Uterus (tissue), 2 donors: ENCODE data around the gene MACC1.

ENCODE experiments used
- POLR2A ChIP-seq, 2 donors: fragments of 450-650 bp; IDR thresholded peaks; one replicate each; pipeline ENCODE4 v1.6.1; 2016; ENCODE audit warnings: antibody characterized with exemption in 2 of 2, mild to moderate bottlenecking in 1 of 2, moderate library complexity in 1 of 2
- TF ChIP-seq, protein P1 (sequence below), 4 experiments: fragments of 200-600 bp in 2 of 4; fragments of 450-650 bp in 2 of 4; sonication (generic) in 2 of 4; IDR thresholded peaks; one replicate each; pipeline ENCODE4 v1.5.1; 2016 to 2019; ENCODE audit warnings: antibody characterized with exemption in 4 of 4, mild to moderate bottlenecking in 2 of 4, moderate library complexity in 1 of 4

GRCh38 chr7:20238194-20238753 lies 21.1 kb upstream of the MACC1 start:
- TF ChIP-seq, protein P1, sequence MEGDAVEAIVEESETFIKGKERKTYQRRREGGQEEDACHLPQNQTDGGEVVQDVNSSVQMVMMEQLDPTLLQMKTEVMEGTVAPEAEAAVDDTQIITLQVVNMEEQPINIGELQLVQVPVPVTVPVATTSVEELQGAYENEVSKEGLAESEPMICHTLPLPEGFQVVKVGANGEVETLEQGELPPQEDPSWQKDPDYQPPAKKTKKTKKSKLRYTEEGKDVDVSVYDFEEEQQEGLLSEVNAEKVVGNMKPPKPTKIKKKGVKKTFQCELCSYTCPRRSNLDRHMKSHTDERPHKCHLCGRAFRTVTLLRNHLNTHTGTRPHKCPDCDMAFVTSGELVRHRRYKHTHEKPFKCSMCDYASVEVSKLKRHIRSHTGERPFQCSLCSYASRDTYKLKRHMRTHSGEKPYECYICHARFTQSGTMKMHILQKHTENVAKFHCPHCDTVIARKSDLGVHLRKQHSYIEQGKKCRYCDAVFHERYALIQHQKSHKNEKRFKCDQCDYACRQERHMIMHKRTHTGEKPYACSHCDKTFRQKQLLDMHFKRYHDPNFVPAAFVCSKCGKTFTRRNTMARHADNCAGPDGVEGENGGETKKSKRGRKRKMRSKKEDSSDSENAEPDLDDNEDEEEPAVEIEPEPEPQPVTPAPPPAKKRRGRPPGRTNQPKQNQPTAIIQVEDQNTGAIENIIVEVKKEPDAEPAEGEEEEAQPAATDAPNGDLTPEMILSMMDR (IDR thresholded peaks at IDR 0.05), result no peak
- no peak for TF ChIP-seq POLR2A (IDR thresholded peaks at IDR 0.05)
